SJSA1 (cell line): ENCODE results near the gene NPIPA3. TPM values are rescaled to one million over a fixed set of nuclear protein-coding genes. Genes with fewer than 3 reads are reported as not detected.
"Not testable (repeated sequence)": the region's sequence is repeated elsewhere in the genome, so short reads cannot be mapped to it uniquely, and the experiment has no call there.

ENCODE experiments used
- DNase-seq, 2 experiments: peaks; one replicate each; pipeline ENCODE4 v3.0.0-alpha.2; 2015 to 2020; ENCODE audit warnings: low spot score in 2 of 2, low read depth in 1 of 2
- H3K27ac ChIP-seq: fragments of 250-450 bp; sonication (Bioruptor Pico); 2 replicates; pipeline ENCODE4 v1.5.1; 2020; ENCODE audit warnings: mild to moderate bottlenecking, moderate library complexity
- H3K27me3 ChIP-seq: fragments of 250-450 bp; sonication (Bioruptor Pico); replicated peaks from 2 replicates; pipeline ENCODE4 v1.5.1; 2020; ENCODE audit warnings: mild to moderate bottlenecking, moderate library complexity
- H3K36me3 ChIP-seq: fragments of 250-450 bp; sonication (Bioruptor Pico); 2 replicates; pipeline ENCODE4 v1.5.1; 2020; ENCODE audit warnings: mild to moderate bottlenecking
- H3K4me1 ChIP-seq: fragments of 250-450 bp; sonication (Bioruptor Pico); replicated peaks from 2 replicates; pipeline ENCODE4 v1.6.1; 2021; ENCODE audit warnings: mild to moderate bottlenecking
- H3K4me3 ChIP-seq: fragments of 250-450 bp; sonication (Bioruptor Pico); 2 replicates; pipeline ENCODE4 v1.5.1; 2020; ENCODE audit warnings: mild to moderate bottlenecking
- H3K9me3 ChIP-seq: fragments of 250-450 bp; sonication (Bioruptor Pico); replicated peaks from 2 replicates; pipeline ENCODE4 v1.5.1; 2020; ENCODE audit warnings: mild to moderate bottlenecking
- total RNA-seq: library from RNA; depleted of rRNA; stranded (reverse); fragments of >200 nt; shearing (Covaris generic); gene quantifications from 2 replicates; pipeline ENCODE4 v1.2.3, GENCODE V29; 2014; rRNA removed

Gene NPIPA3
- total RNA-seq: 0.13 TPM in 1 of 2 replicates, not detected in the other

DNA sequence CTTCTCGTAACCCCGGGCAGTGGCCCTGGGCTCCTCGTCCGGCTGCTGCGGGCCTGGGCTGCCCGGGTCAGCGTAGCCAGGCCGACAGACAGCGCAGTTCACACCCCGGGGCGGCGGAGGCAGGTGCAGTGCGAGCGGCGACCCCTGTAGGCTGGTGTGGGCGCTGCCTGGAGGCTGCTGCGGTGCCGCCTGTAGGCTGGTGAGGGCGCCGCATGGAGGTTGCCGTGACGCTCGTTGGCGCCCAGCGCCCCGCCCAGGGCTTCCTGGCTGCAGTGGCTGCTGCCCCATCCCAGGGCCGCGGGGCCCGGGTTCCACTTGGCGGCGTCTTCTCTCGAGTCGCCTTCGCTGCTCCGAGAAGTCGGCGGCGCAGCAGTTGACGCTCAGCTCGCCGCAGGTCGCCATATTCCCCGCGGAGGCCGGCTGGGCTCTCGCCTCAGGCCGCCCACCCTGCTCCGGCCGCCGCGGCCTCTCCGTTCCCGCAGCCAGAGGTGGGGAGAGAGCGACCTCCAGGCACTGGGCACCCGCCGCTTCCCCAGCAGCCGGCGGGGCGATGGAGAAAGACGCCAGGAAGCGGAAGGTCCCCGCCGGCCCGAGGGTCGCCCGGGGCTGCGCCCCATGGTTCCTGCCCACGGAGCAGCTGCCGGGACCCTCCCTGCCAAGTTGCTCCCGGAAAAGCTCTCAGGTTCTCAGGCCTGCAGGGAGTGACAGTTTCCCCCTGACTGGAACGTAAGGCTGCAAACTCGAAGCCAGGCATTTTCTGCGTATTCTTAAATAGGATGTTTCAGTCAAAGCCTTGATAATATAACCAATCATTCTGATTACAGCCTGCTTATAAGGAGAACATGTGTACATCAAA lies at the start of gene NPIPA3:
NPIPA3 (plus strand) TSS at position 256 of the 856 bp plus-strand sequence. CDS start 5,533 bp downstream, outside the sequence.
- not testable (repeated sequence) for H3K4me1 ChIP-seq, DNase-seq, H3K27me3 ChIP-seq, H3K4me3 ChIP-seq, H3K27ac ChIP-seq, H3K36me3 ChIP-seq, H3K9me3 ChIP-seq

DNA sequence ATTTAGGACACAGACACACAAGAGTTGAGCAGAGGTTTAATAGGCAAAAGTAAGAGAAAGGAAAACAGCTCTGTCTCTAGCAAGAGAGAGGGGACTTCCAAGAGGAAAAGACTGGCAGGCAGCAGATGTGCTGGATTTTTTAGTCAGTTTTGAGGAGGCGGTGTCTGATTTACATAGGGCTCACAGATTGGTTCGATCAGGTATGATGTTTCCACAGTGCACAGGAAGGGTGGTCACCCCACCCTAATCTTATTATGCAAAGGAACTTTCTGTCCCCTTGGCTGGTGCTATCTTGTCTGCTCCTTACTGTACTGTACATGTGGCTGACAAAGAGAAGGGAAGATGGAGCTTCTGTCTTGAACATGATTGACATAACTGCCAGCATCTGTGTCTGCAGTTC lies 45.1 kb upstream of the NPIPA3 start:
- no peak for DNase-seq
- peaks cover 80% of the 10 kb centered on the region for H3K36me3 ChIP-seq
- no peaks in the 10 kb centered on the region for H3K9me3 ChIP-seq
- H3K4me3 ChIP-seq: no peak overlapping the region
- no peaks in the 10 kb centered on the region for H3K27me3 ChIP-seq
- H3K27ac ChIP-seq: no peak overlapping the region
- no peaks in the 10 kb centered on the region for H3K4me1 ChIP-seq

DNA sequence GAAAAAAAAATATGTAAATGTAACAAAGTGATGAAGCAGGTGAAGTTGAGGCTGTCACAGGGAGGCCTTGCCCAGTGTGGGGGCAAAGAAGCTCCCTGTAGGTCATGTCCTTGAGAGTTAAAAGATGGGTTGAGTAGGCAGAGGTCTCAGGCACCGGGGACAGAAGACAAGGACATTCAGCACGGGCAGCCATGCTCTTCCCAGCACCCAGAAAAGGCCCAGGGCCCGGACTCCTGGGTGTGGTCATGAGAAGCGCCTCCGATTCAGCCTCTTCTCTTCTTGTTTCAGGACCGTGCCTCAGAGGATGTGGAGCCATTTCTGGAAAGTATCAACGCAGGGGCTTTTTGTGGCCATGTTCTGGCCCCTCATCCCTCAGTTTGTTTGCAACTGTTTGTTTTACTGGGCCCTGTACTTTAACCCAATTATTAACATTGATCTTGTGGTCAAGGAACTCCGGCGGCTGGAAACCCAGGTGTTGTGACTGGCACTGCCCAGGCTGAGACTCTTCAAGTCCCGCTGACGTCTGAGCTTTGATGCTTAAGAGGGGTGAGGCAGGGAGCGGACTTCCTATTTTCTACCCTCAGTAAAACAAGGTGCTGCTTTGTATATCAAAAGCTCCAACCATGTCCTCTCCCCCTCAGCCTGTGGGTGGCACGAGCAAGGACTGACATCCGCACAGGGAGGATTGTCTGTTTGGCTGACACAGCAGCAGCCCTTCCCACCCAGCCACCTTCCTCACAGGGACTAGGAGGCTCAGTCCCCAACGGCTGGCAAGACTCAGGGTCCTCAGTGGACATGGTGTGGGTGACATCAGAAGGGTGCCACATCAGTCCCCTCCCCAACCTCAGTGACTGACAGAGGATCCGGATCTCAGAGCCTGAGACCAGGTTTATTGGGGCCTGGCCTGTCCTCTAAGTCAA lies 35.6 kb upstream of the NPIPA3 start:
- no peak overlapping the region for H3K27ac ChIP-seq

DNA sequence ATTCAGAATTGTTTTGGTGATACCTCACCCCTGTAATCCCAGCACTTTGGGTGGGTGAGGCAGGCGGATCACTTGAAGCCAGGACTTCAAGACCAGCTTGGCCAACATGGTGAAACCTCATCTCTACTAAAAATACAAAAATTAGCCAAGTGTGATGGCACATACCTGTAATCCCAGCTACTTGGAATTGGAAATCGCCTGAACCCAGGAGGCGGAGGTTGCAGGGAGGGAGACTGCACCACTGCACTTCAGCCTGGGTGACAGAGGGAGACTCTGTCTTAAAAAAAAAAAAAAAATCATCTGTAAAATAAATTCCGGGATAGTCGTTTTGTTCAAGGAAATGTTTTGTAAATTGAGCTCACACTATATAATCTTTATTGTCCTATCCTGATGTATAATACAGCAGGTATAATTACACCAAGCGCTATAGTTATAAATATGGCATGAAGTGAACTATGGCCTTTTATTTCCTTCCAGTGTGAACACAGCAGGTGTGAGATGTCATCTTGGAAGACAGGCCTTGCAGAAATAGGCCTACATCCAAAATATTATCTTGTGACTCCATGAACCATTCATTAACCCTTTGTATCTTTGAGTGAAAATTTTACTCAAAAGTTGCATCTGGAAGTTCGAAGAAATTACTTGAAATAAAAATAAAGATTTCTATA lies 34.5 kb upstream of the NPIPA3 start:
- no peak overlapping the region for H3K4me3 ChIP-seq
- no peaks in the 10 kb centered on the region for H3K4me1 ChIP-seq
- peaks cover 45% of the 10 kb centered on the region for H3K36me3 ChIP-seq
- H3K27me3 ChIP-seq: no peaks in the 10 kb centered on the region
- H3K27ac ChIP-seq: no peak overlapping the region
- no peak for DNase-seq
- H3K9me3 ChIP-seq: no peaks in the 10 kb centered on the region

More for the DNA sequence above, 35.6 kb upstream of the NPIPA3 start:
- Histone ChIP-seq H3K4me1 (no peaks in the 10 kb centered on the region), H3K36me3 (peaks cover 56% of the 10 kb centered on the region), H3K27me3 (no peaks in the 10 kb centered on the region), H3K9me3 (no peaks in the 10 kb centered on the region), H3K4me3 (no peak overlapping the region)
- DNase-seq: no peak

DNA sequence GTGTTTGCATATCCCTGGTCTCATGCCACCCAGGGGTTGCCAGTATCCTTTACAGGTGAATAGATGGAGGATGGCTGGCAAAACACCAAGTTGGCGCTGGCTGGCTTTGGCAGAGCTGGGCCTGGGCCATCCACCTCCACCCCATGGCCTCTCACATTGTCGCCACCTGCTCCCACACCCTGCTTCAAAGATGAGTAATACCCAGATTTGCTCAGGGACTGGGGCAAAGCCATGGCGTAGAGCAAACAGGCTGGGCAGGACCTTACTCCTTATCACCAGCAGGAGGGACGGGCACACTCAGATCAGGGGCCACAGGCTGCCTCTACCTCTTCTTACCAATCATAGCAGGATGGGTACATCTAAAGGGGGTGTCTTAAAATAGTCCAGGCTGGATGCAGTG lies 33.4 kb upstream of the NPIPA3 start:
- no peak for DNase-seq
- Histone ChIP-seq H3K27me3 (no peaks in the 10 kb centered on the region), H3K4me1 (peaks cover 2% of the 10 kb centered on the region), H3K36me3 (peaks cover 34% of the 10 kb centered on the region), H3K4me3 (no peak overlapping the region), H3K27ac (no peak overlapping the region), H3K9me3 (no peaks in the 10 kb centered on the region)

DNA sequence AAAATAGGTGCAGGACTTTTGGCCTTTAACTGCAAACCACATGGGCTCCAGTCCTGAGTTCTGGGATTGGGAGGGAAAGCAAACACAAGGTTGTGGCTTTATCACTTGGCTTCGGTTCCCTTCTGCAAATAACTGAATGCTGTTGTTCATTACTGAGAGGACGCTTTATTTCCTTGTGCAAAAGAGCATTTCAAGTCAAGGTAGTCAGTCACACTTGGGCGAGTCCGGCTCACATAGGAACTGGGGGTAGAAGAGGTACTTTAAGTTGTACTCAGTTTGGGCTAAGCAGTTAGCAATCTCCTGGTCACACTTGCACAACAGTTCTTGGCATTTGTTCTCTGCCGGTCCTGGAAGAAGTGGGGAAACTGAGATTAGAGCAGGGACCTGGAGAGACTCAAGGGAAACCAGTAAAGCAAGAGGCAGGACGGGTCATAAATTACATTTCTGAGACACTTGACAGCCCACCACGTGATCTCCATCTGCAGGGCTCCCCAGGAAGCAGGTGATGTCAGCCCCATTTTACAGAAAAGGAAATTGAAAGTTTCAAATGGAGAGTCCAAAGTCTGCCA lies 30.7 kb upstream of the NPIPA3 start:
- H3K27ac ChIP-seq: no peak overlapping the region
- peaks cover 8% of the 10 kb centered on the region for H3K4me1 ChIP-seq
- no peak for DNase-seq
- H3K27me3 ChIP-seq: no peaks in the 10 kb centered on the region
- H3K9me3 ChIP-seq: no peaks in the 10 kb centered on the region
- no peak overlapping the region for H3K4me3 ChIP-seq
- peaks cover 11% of the 10 kb centered on the region for H3K36me3 ChIP-seq

DNA sequence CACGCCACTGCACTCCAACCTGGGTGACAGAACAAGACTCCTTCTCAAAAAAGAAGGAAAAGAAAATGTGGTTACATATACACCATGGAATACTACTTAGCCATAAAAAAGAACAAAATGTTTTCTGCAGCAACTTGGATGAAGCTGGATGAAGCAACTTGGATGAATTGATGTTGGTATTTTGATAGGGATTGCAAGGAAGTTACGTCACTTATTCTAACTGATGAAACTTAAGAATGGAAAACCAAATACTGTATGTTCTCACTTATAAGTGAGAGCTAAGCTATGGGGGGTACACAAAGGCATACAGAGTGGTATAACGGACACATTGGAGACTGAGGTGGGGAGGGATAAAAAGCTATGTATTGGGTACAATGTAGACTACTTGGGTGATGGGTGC lies 26.6 kb upstream of the NPIPA3 start:
- no peaks in the 10 kb centered on the region for H3K36me3 ChIP-seq
- H3K27me3 ChIP-seq: no peaks in the 10 kb centered on the region
- DNase-seq: no peak
- no peak overlapping the region for H3K4me3 ChIP-seq
- peaks cover 8% of the 10 kb centered on the region for H3K4me1 ChIP-seq
- no peak overlapping the region for H3K27ac ChIP-seq
- no peaks in the 10 kb centered on the region for H3K9me3 ChIP-seq

DNA sequence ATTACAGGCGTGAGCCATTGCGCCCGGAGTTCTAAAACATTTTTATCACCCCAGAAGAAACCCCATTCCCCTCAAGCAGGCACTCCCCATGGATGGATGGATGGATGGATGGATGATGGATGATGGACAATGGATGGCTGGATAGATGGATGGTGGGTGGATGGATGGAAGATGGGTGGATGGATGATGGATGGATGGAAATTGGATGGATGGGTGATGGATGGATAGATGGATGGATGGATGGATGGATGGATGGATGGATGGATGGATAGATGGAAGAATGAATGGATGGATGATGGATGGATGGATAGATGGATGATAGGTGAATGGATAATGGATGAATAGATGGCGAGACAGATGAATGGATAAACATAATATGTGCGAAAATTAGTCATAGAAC lies 25.6 kb upstream of the NPIPA3 start:
- Histone ChIP-seq H3K36me3 (no peaks in the 10 kb centered on the region), H3K27me3 (no peaks in the 10 kb centered on the region), H3K9me3 (no peaks in the 10 kb centered on the region), H3K4me1 (peaks cover 8% of the 10 kb centered on the region), H3K4me3 (no peak overlapping the region), H3K27ac (no peak overlapping the region)
- DNase-seq: no peak

DNA sequence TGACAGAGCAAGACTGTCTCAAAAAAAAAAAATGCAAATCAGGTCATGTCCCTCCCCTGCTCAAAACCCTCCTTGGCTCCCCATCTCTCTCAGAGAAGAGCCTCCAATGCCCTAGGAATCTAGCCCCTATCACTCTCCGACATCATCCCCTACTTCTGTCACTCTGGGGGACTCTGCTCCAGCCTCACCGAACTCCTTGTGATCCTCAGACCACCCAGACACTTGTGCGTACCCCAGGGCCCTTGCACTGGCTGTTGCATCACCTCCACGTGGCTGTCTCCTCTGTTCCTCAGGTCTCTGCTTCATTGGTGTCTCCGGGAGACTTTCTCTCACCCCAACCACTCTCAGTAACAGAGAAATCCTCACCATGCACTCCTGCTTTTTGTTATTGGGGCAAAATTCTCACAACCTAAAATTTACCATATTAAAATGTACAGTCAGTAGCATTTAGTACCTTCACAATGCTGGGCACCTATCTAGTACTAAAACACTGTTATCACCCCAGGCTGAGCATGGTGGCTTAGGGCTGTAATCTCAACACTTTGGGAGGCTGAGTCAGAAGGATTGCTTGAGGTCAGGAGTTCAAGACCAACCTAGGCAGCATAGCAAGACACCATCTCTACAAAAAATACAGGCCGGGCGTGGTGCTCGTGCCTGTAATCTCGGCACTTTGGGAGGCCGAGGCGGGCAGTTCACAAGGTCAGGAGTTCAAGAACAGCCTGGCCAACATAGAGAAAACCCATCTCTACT lies 24.3 kb upstream of the NPIPA3 start:
- H3K27me3 ChIP-seq: no peaks in the 10 kb centered on the region
- no peaks in the 10 kb centered on the region for H3K36me3 ChIP-seq
- H3K9me3 ChIP-seq: no peaks in the 10 kb centered on the region
- peaks cover 8% of the 10 kb centered on the region for H3K4me1 ChIP-seq
- no peak overlapping the region for H3K4me3 ChIP-seq
- DNase-seq: no peak
- H3K27ac ChIP-seq: no peak overlapping the region

DNA sequence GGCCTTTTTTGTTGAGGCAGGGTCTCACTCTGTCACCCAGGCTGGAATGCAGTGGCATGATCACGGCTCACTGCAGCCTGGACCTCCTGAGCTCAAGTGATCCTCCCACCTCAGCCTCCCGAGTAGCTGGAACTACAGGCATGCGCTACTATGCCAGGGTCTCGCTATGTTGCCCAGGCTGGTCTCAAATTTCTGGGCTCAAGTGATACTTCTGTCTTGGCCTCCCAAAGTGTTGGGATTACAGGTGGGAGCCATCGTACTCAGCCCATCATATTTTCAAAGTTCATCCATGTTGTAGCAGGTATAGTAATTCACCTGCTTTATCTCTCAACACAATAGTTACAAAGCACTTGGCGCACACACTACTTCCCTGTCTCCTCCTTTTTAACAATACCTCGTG lies 22.8 kb upstream of the NPIPA3 start:
- DNase-seq, H3K4me3 ChIP-seq, H3K4me1 ChIP-seq, H3K9me3 ChIP-seq, H3K27me3 ChIP-seq, H3K27ac ChIP-seq, H3K36me3 ChIP-seq: not testable (repeated sequence)

DNA sequence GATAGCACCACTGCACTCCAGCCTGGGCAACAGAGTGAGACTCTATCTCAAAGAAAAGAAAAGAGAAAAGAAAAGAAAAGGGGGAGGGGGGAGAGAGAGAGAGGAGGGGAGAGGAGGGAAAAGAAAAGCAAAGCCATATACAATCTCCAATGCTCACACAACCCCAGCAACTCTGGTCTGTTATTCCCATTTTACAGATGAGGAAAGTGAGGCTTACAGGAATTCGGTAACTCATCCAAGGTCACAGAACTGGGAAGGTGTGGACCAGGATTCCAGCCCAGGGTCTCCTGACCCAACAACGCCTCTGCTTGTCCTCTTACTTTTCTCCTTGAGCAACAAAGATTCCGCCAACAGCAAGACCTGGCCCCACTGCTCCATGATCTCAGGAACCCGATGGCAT lies 22.1 kb upstream of the NPIPA3 start:
- Histone ChIP-seq H3K36me3 (no peaks in the 10 kb centered on the region), H3K27me3 (no peaks in the 10 kb centered on the region)
- DNase-seq: no peak

DNA sequence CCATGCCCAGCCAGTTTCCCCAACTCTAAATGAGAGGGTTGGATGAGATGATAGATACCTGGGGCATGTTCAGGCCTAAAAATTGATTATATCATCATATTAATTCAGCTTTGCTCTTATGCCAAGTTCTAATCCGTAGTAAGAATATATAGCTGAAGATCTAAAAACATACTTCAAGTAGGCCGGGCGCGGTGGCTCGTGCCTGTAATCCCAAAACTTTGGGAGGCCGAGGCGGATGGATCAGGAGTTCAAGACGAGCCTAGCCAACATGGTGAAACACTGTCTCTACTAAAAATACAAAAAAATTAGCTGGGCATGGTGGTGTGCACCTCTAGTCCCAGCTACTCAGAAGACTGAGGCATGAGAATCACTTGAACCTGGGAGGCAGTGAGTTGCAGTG lies 21.1 kb upstream of the NPIPA3 start:
- DNase-seq: no peak
- Histone ChIP-seq H3K4me3 (no peak overlapping the region), H3K36me3 (no peaks in the 10 kb centered on the region), H3K4me1 (peaks cover 12% of the 10 kb centered on the region), H3K9me3 (no peaks in the 10 kb centered on the region), H3K27me3 (no peaks in the 10 kb centered on the region), H3K27ac (no peak overlapping the region)

More for the DNA sequence above, 22.1 kb upstream of the NPIPA3 start:
- no peak overlapping the region for H3K27ac ChIP-seq
- no peaks in the 10 kb centered on the region for H3K9me3 ChIP-seq
- peaks cover 7% of the 10 kb centered on the region; the same call in 1 of the 2 replicates for H3K4me1 ChIP-seq
- no peak overlapping the region for H3K4me3 ChIP-seq
